Stimulated activated CD8-positive, alpha-beta memory T cell treated with anti-CD3 and anti-CD28 coated beads, Interleukin-7, amount 100 ng/mL, for 1 hour (primary cell): ENCODE data around the gene SLC2A5.

ENCODE experiments used
- DNase-seq, 2 donors: peaks; one replicate each; pipeline ENCODE4 v3.0.0-alpha.2; 2020; ENCODE audit warnings: low read depth in 2 of 2

SLC2A5 gene

GRCh38 chr1:9088807-9089206 is 19.4 kb upstream of the SLC2A5 start:
- no peak for DNase-seq

GRCh38 chr1:9087411-9088125 is 18.1 kb upstream of the SLC2A5 start:
- no peak for DNase-seq

- no peak for DNase-seq
Observed at GRCh38 chr1:9086796-9087195, 17.4 kb upstream of the SLC2A5 start.

GRCh38 chr1:9086045-9086444 is 16.6 kb upstream of the SLC2A5 start:
- DNase-seq = no peak

GRCh38 chr1:9085306-9085940 is 16.0 kb upstream of the SLC2A5 start:
- no peak for DNase-seq

- no peak for DNase-seq
Observed at GRCh38 chr1:9084906-9085305, 15.5 kb upstream of the SLC2A5 start.

GRCh38 chr1:9081473-9081872 is 12.0 kb upstream of the SLC2A5 start:
- DNase-seq = no peak

GRCh38 chr1:9080705-9081291 is 11.4 kb upstream of the SLC2A5 start:
- DNase-seq = no peak

- no peak for DNase-seq
Observed at GRCh38 chr1:9079988-9080704, 10.7 kb upstream of the SLC2A5 start.

- DNase-seq = no peak
Observed at GRCh38 chr1:9078752-9079500, 9.5 kb upstream of the SLC2A5 start.

- DNase-seq = no peak
Observed at GRCh38 chr1:9078015-9078751, 8.7 kb upstream of the SLC2A5 start.

- no peak for DNase-seq
Observed at GRCh38 chr1:9075022-9075421, 5.6 kb upstream of the SLC2A5 start.

- DNase-seq = no peak
Observed at GRCh38 chr1:9073143-9073542, 3.7 kb upstream of the SLC2A5 start.

- no peak for DNase-seq
Observed at GRCh38 chr1:9071554-9072235, 2.3 kb upstream of the SLC2A5 start.

- DNase-seq = no peak
Observed at GRCh38 chr1:9070486-9070885, 1.1 kb upstream of the SLC2A5 start.

- no peak for DNase-seq
Observed at GRCh38 chr1:9068981-9069325, 482 bp downstream of the SLC2A5 start.

GRCh38 chr1:9066945-9067807 is 2.3 kb downstream of the SLC2A5 start:
- DNase-seq = no peak

GRCh38 chr1:9065213-9065751 is 4.2 kb downstream of the SLC2A5 start:
- no peak for DNase-seq

GRCh38 chr1:9062846-9063245 is 6.6 kb downstream of the SLC2A5 start:
- DNase-seq = no peak
